Pancreas (tissue), 10 donors: ENCODE measurements around the gene RAB14. TPM values are rescaled to one million over a fixed set of nuclear protein-coding genes. Genes with fewer than 3 reads are reported as not detected.
A peak's percentile ranks its signal among the peaks of the same experiment; 100 is the strongest.

Experiments used
- ATAC-seq, 4 donors: fragments of 200-7000 bp; cut with Tn5 transposase; one replicate each; pipeline versions ENCODE4 v1.8.0 to v1.9.1; 2020; ENCODE audit warnings: mild to moderate bottlenecking in 4 of 4, moderate library complexity in 4 of 4
- DNase-seq, 6 donors: peaks; one replicate each; pipeline ENCODE4 v3.0.0-alpha.2; 2020
- FAIRE-seq: peaks from 2 replicates; lab custom pipeline; 2012; peaks lifted over from hg19 to GRCh38; lab: Jason Lieb, UNC
- H3K27ac ChIP-seq, 4 donors: fragments of 200-600 bp; sonication (generic); 1 replicate in 3 of 4; 2 replicates in 1 of 4; pipeline versions ENCODE4 v1.5.0 to v1.8.0; 2020
- H3K27me3 ChIP-seq, 4 donors: fragments of 200-600 bp; one replicate each; pipeline ENCODE4 v1.8.0; 2021
- H3K36me3 ChIP-seq, 3 donors: fragments of 200-600 bp; sonication (generic) in 1 of 3; one replicate each; pipeline versions ENCODE4 v1.5.0 to v1.8.0; 2020 to 2021
- H3K4me1 ChIP-seq, 3 donors: fragments of 200-600 bp; one replicate each; pipeline ENCODE4 v1.8.0; 2021
- H3K4me3 ChIP-seq, 4 donors: fragments of 200-600 bp; sonication (generic) in 2 of 4; one replicate each; pipeline versions ENCODE4 v1.5.0 to v1.8.0; 2020 to 2021
- H3K9me3 ChIP-seq, 4 donors: fragments of 200-600 bp; one replicate each; pipeline ENCODE4 v1.8.0; 2021
- CTCF ChIP-seq, 4 donors: fragments of 200-600 bp; sonication (generic) in 3 of 4; IDR thresholded peaks; one replicate each; pipeline versions ENCODE4 v1.5.0 to v1.8.0; 2021; ENCODE audit warnings: antibody characterized with exemption in 4 of 4
- WGBS, 2 donors: extraction: QIAGEN DNeasy Blood & Tissue Kit; methylation state at CpG; one replicate each; pipeline ENCODE4 v1.1.7; 2013; 5-methylcytosine and 5-hydroxymethylcytosine counted together
- intact Hi-C, 3 donors: fragments of 100-400 bp; cut with DNase I; formaldehyde crosslinking; loops; one replicate each; pipeline versions ENCODE4 v1.11.1 to v1.14.2; 2022
- polyA plus RNA-seq, 2 donors: library from polyadenylated mRNA; stranded (reverse); fragments of 200-250 nt; gene quantifications; one replicate each; pipeline ENCODE4 v1.2.3, GENCODE V29; 2013
- total RNA-seq, 6 donors: library from RNA; stranded (reverse); fragmentation: NEBNext Ultra II Directional in 4 of 6; extraction: Animal tissue kit (Norgen Biotek cat#: 25700) in 4 of 6; gene quantifications; one replicate each; pipeline versions ENCODE4 v1.2.1 to v1.2.4, GENCODE V29; 2021 to 2023
- donor health status: healthy with polysubstance abuse.
- donor health status: DM: no; HTN: no; CAD: no; lungs with moderate emphysema.
- donor health status: DM: no; HTN: no; CAD: no.
- donor health status: control.
- donor health status: control.
- donor health status: Bipolar disorder and iron deficiency.
- donor health status: DM: yes; HTN: yes; CAD: no.
- donor health status: DM: no; HTN: no; CAD: no.
- donor health status: DM: no; HTN: no; CAD: no.
- donor health status: DM: yes; HTN: yes; CAD: no.

Gene RAB14
- total and polyA plus RNA-seq, 8 donors: 9.2 to 37.0 (median 23.1) TPM

- Histone ChIP-seq H3K9me3 (no peaks in the 10 kb centered on the region), H3K36me3 (no peaks in the 10 kb centered on the region), H3K27me3 (no peaks in the 10 kb centered on the region), H3K27ac (no peak overlapping the region), H3K4me3 (no peak overlapping the region), H3K4me1 (no peaks in the 10 kb centered on the region)
- peak; percentile 54 to 88 (median 62) for ATAC-seq
- WGBS, 2 donors: 58 to 63% methylated on average over 5 of the region's 5 CpGs
- intact Hi-C loops: no loop called here
- DNase-seq: peak in 3 of 6 donors; percentile 13 to 45 (median 33)
- TF ChIP-seq CTCF (IDR thresholded peaks at IDR 0.05): no peak
- FAIRE-seq: no peak
Observed at GRCh38 chr9:121235512-121235911, 33.8 kb upstream of the RAB14 start.

- Histone ChIP-seq H3K27ac (no peak overlapping the region), H3K9me3 (no peaks in the 10 kb centered on the region), H3K4me1 (peaks cover 0 to 3% (median 0%) of the 10 kb centered on the region in 3 donors), H3K4me3 (no peak overlapping the region), H3K27me3 (no peaks in the 10 kb centered on the region), H3K36me3 (no peaks in the 10 kb centered on the region)
- TF ChIP-seq CTCF (IDR thresholded peaks at IDR 0.05): no peak
- ATAC-seq (peak in 1 of 4 donors; percentile 19), DNase-seq (no peak), FAIRE-seq (no peak)
- WGBS, 2 donors: 82 to 85% methylated on average over 6 of the region's 6 CpGs
- intact Hi-C loops: no loop called here
Observed at GRCh38 chr9:121234832-121235161, 33.1 kb upstream of the RAB14 start.

GRCh38 chr9:121233906-121234831 lies 32.5 kb upstream of the RAB14 start:
- intact Hi-C loops: no loop called here
- Histone ChIP-seq H3K27ac (no peak overlapping the region), H3K36me3 (no peaks in the 10 kb centered on the region), H3K27me3 (no peaks in the 10 kb centered on the region), H3K4me3 (no peak overlapping the region), H3K4me1 (peaks cover 0 to 4% (median 0%) of the 10 kb centered on the region in 3 donors), H3K9me3 (no peaks in the 10 kb centered on the region)
- no peak for TF ChIP-seq CTCF (IDR thresholded peaks at IDR 0.05)
- FAIRE-seq (no peak), DNase-seq (no peak), ATAC-seq (no peak)
- 83 to 87% methylated on average over 11 of the region's 11 CpGs for WGBS, 2 donors

GRCh38 chr9:121232251-121232650 lies 30.6 kb upstream of the RAB14 start:
- WGBS, 2 donors: 94% methylated on average over 4 of the region's 4 CpGs
- no peak for ATAC-seq
- DNase-seq: no peak
- no peak for FAIRE-seq
- intact Hi-C loops: no loop called here
- peaks cover 0 to 4% (median 0%) of the 10 kb centered on the region in 3 donors for H3K4me1 ChIP-seq
- no peaks in the 10 kb centered on the region for H3K9me3 ChIP-seq
- no peaks in the 10 kb centered on the region for H3K27me3 ChIP-seq
- H3K4me3 ChIP-seq: no peak overlapping the region
- H3K27ac ChIP-seq: no peak overlapping the region
- TF ChIP-seq CTCF (IDR thresholded peaks at IDR 0.05): no peak
- no peaks in the 10 kb centered on the region for H3K36me3 ChIP-seq

GRCh38 chr9:121230256-121230655 lies 28.6 kb upstream of the RAB14 start:
- Histone ChIP-seq H3K9me3 (no peaks in the 10 kb centered on the region), H3K36me3 (no peaks in the 10 kb centered on the region), H3K27ac (no peak overlapping the region), H3K27me3 (no peaks in the 10 kb centered on the region), H3K4me1 (peaks cover 0 to 4% (median 0%) of the 10 kb centered on the region in 3 donors), H3K4me3 (no peak overlapping the region)
- intact Hi-C loops: no loop called here
- DNase-seq (no peak), FAIRE-seq (no peak), ATAC-seq (no peak)
- 71 to 73% methylated on average over 5 of the region's 5 CpGs for WGBS, 2 donors
- no peak for TF ChIP-seq CTCF (IDR thresholded peaks at IDR 0.05)
